ENCODE results near the gene TIMP3. TPM values are rescaled to one million over a fixed set of nuclear protein-coding genes. Genes with fewer than 3 reads are reported as not detected.

TIMP3 gene
- polyA plus RNA-seq, 3 donors: not detected

DNA sequence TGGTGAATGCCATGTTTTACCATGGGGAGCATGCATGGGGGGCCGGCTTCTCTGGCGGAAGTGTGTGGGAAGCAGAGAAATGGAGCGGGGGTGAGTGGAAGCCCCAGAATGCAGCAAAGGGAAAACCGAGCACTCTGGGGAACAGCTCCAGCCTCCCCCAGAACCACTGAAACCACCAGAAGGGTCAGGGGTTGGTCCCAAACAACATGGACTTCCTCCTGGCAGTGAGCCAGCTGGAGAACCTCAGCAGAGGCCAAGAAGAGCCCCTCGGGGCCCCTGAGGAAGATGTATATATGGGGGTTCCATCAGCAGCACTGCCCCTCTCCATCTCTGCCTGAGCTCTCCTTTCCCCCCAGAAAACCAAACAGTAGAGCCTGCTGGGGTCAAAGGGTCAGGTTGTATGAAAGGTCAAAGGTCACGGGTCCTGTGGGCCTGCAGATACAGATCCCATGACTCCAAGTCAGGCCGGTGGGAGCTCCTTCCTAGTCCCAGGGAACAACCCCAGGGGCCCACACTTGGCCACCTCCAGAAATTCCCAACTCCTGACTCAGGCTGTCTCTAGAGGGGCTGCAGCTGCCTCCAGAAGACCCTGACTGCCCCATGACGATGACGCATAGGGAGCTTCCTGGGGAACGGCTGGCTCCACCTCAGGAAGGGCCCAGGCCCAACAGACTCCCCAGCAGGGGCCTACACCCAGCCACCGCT is 48.5 kb upstream of the TIMP3 start:
- no peak overlapping the region for H3K9ac ChIP-seq (ENCODE audit: insufficient read depth, low read length, poor library complexity, severe bottlenecking)
- H3K4me3 ChIP-seq (replicated peaks in 1 of 3; ENCODE audit: low read depth in 2 of 3, low read length in 3 of 3): no peak overlapping the region
- Mint-ChIP-seq H3K27me3 (ENCODE audit: low read depth in 3 of 3) (peaks cover 2 to 7% (median 5%) of the 10 kb centered on the region in 3 donors), H3K36me3 (no peaks in the 10 kb centered on the region), H3K4me3 (no peak overlapping the region), H3K4me1 (peaks cover 12% of the 10 kb centered on the region), H3K27ac (no peak overlapping the region), H3K9me3 (peaks cover 0 to 5% (median 0%) of the 10 kb centered on the region in 7 donors)
- peaks cover 0 to 4% of the 10 kb centered on the region in 2 donors for H3K4me1 ChIP-seq (ENCODE audit: control insufficient read depth in 1 of 2, insufficient read depth in 2 of 2, low read length in 2 of 2)
- H4K20me1 ChIP-seq (ENCODE audit: insufficient read depth, low read length): no peaks in the 10 kb centered on the region
- TF ChIP-seq, protein P1, sequence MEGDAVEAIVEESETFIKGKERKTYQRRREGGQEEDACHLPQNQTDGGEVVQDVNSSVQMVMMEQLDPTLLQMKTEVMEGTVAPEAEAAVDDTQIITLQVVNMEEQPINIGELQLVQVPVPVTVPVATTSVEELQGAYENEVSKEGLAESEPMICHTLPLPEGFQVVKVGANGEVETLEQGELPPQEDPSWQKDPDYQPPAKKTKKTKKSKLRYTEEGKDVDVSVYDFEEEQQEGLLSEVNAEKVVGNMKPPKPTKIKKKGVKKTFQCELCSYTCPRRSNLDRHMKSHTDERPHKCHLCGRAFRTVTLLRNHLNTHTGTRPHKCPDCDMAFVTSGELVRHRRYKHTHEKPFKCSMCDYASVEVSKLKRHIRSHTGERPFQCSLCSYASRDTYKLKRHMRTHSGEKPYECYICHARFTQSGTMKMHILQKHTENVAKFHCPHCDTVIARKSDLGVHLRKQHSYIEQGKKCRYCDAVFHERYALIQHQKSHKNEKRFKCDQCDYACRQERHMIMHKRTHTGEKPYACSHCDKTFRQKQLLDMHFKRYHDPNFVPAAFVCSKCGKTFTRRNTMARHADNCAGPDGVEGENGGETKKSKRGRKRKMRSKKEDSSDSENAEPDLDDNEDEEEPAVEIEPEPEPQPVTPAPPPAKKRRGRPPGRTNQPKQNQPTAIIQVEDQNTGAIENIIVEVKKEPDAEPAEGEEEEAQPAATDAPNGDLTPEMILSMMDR (IDR thresholded peaks at IDR 0.05): no peak
- H3K27me3 ChIP-seq (ENCODE audit: control insufficient read depth in 2 of 2, insufficient read depth in 2 of 2, low read length in 2 of 2): no peaks in the 10 kb centered on the region
- H2AFZ ChIP-seq (ENCODE audit: insufficient read depth, low read depth, low read length, poor library complexity, severe bottlenecking): no peak overlapping the region
- H3K4me2 ChIP-seq (replicated peaks; ENCODE audit: extremely low read depth, low read length, poor library complexity, severe bottlenecking): no peak overlapping the region
- no peak for DNase-seq
- H3K79me2 ChIP-seq (ENCODE audit: insufficient read depth, low read length): no peaks in the 10 kb centered on the region
- H3K27ac ChIP-seq (ENCODE audit: low read depth in 1 of 2, low read length in 2 of 2): no peak overlapping the region
- WGBS (ENCODE audit: insufficient coverage): 88% methylated on average over 6 of the region's 11 CpGs
- H3K36me3 ChIP-seq (replicated peaks in 1 of 2; ENCODE audit: control insufficient read depth in 1 of 2, insufficient read depth in 2 of 2, low read length in 2 of 2): no peaks in the 10 kb centered on the region
- no peaks in the 10 kb centered on the region for H3K9me3 ChIP-seq (replicated peaks in 1 of 2; ENCODE audit: control insufficient read depth in 1 of 2, insufficient read depth in 1 of 2, low read length in 2 of 2)
- intact Hi-C loops (cut with micrococcal nuclease): no loop called here

DNA sequence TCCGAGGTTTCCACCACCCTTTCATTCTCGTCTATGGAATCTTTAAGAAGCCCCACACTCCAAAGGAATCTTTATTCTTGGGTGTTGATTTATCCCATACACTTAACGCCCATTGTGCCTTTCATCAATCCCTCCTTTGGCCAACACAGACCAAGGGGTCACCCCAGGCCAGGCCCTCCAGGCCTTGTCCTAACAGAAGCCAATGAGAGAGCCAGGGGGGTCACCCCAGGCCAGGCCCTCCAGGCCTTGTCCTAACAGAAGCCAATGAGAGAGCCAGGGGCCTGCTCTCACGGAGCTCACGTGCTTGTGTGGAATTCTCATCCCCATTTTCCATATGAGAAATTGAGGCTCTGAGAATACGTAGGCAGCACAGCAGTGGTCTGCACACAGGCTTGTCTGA is 47.9 kb upstream of the TIMP3 start:
- Mint-ChIP-seq H3K27me3 (ENCODE audit: low read depth in 3 of 3) (peaks cover 2 to 7% (median 5%) of the 10 kb centered on the region in 3 donors), H3K27ac (peak overlapping the region in 1 of 7 donors; percentile 50), H3K36me3 (no peaks in the 10 kb centered on the region), H3K9me3 (peaks cover 0 to 7% (median 0%) of the 10 kb centered on the region in 7 donors), H3K4me3 (no peak overlapping the region), H3K4me1 (peaks cover 12% of the 10 kb centered on the region)
- Histone ChIP-seq H3K4me3 (replicated peaks in 1 of 3; ENCODE audit: low read depth in 2 of 3, low read length in 3 of 3) (no peak overlapping the region), H3K79me2 (ENCODE audit: insufficient read depth, low read length) (no peaks in the 10 kb centered on the region), H3K4me2 (replicated peaks; ENCODE audit: extremely low read depth, low read length, poor library complexity, severe bottlenecking) (no peak overlapping the region), H3K9ac (ENCODE audit: insufficient read depth, low read length, poor library complexity, severe bottlenecking) (no peak overlapping the region), H2AFZ (ENCODE audit: insufficient read depth, low read depth, low read length, poor library complexity, severe bottlenecking) (no peak overlapping the region), H4K20me1 (ENCODE audit: insufficient read depth, low read length) (no peaks in the 10 kb centered on the region), H3K36me3 (replicated peaks in 1 of 2; ENCODE audit: control insufficient read depth in 1 of 2, insufficient read depth in 2 of 2, low read length in 2 of 2) (no peaks in the 10 kb centered on the region), H3K27ac (ENCODE audit: low read depth in 1 of 2, low read length in 2 of 2) (no peak overlapping the region), H3K27me3 (ENCODE audit: control insufficient read depth in 2 of 2, insufficient read depth in 2 of 2, low read length in 2 of 2) (no peaks in the 10 kb centered on the region), H3K9me3 (replicated peaks in 1 of 2; ENCODE audit: control insufficient read depth in 1 of 2, insufficient read depth in 1 of 2, low read length in 2 of 2) (no peaks in the 10 kb centered on the region), H3K4me1 (ENCODE audit: control insufficient read depth in 1 of 2, insufficient read depth in 2 of 2, low read length in 2 of 2) (peaks cover 0 to 4% of the 10 kb centered on the region in 2 donors)
- intact Hi-C loops (cut with micrococcal nuclease): no loop called here
- TF ChIP-seq, protein P1 (IDR thresholded peaks at IDR 0.05): no peak
- 96% methylated on average over 5 of the region's 6 CpGs for WGBS (ENCODE audit: insufficient coverage)
- no peak for DNase-seq
